Caco-2 (cell line): ENCODE results near the gene TMPRSS4. TPM values are rescaled to one million over a fixed set of nuclear protein-coding genes. Genes with fewer than 3 reads are reported as not detected.
A peak's percentile ranks its signal among the peaks of the same experiment; 100 is the strongest.

Experiments used
- BruUV-seq: library from RNA; stranded (reverse); fragments of 400-500 nt; replicated peaks from 2 replicates; lab custom pipeline; 2021; lab: Mats Ljungman, UMichigan
- CTCF ChIA-PET: fragments of 300-600 bp; sonication (Branson Sonifier 250); formaldehyde crosslinking; loops from one replicate; lab custom pipeline; 2022; ENCODE audit warnings: antibody characterized with exemption; lab: Charles Lee
- POLR2A ChIA-PET: fragments of 300-600 bp; sonication (Branson Sonifier 250); formaldehyde crosslinking; loops from one replicate; lab custom pipeline; 2022; ENCODE audit warnings: antibody characterized with exemption; lab: Charles Lee
- DNase-seq, 2 experiments: peaks; one replicate each; pipeline versions ENCODE4 v3.0.0 to v3.0.0-alpha.2; 2020 to 2022
- H3K27me3 ChIP-seq: replicated peaks from 2 replicates; pipeline ENCODE4 v1.6.0; 2011; ENCODE audit warnings: low read length; ENCODE audit not compliant: control insufficient read depth, insufficient read depth
- H3K36me3 ChIP-seq: 2 replicates; pipeline ENCODE4 v1.5.1; 2011; ENCODE audit warnings: low read length; ENCODE audit not compliant: control insufficient read depth, insufficient read depth
- H3K4me1 ChIP-seq: fragments of 250-450 bp; sonication (Bioruptor Pico); 2 replicates; pipeline ENCODE4 v1.5.1; 2020; ENCODE audit warnings: mild to moderate bottlenecking
- H3K4me3 ChIP-seq: 2 replicates; pipeline ENCODE4 v1.5.1; 2011; ENCODE audit warnings: low read depth, mild to moderate bottlenecking, control low read depth, low read length
- H3K9me3 ChIP-seq: fragments of 250-450 bp; sonication (Bioruptor Pico); 2 replicates; pipeline ENCODE4 v1.5.1; 2020; ENCODE audit warnings: mild to moderate bottlenecking, moderate library complexity
- H3K27ac Mint-ChIP-seq: one replicate; pipeline ENCODE4 v1.8.0; 2022; ENCODE audit warnings: mixed read lengths; ENCODE audit not compliant: unreplicated experiment
- H3K27me3 Mint-ChIP-seq: one replicate; pipeline ENCODE4 v1.8.0; 2022; ENCODE audit warnings: mixed read lengths; ENCODE audit not compliant: insufficient read depth, unreplicated experiment
- H3K36me3 Mint-ChIP-seq: one replicate; pipeline ENCODE4 v1.8.0; 2022; ENCODE audit warnings: mild to moderate bottlenecking, mixed read lengths; ENCODE audit not compliant: insufficient read depth, unreplicated experiment
- H3K4me1 Mint-ChIP-seq: one replicate; pipeline ENCODE4 v1.8.0; 2022; ENCODE audit warnings: low read depth, mixed read lengths; ENCODE audit not compliant: unreplicated experiment
- H3K4me3 Mint-ChIP-seq: one replicate; pipeline ENCODE4 v1.8.0; 2022; ENCODE audit warnings: mild to moderate bottlenecking, moderate library complexity, mixed read lengths; ENCODE audit not compliant: unreplicated experiment
- H3K9me3 Mint-ChIP-seq: one replicate; pipeline ENCODE4 v1.8.0; 2022; ENCODE audit warnings: mixed read lengths; ENCODE audit not compliant: unreplicated experiment
- intact Hi-C: fragments of 100-400 bp; cut with micrococcal nuclease; formaldehyde crosslinking; loops from one replicate; pipeline ENCODE4 v1.10.0; 2022; ENCODE audit not compliant: unreplicated experiment
- total RNA-seq: library from RNA; stranded (reverse); gene quantifications from 2 replicates; pipeline ENCODE4 v1.2.3, GENCODE V29; 2022
- TF ChIP-seq, protein P1 (sequence below), 2 experiments: fragments of 200-600 bp in 1 of 2; IDR thresholded peaks; 1 replicate in 1 of 2; 2 replicates in 1 of 2; pipeline versions ENCODE4 v1.5.1 to v1.8.0; 2011 to 2022; ENCODE audit warnings: antibody characterized with exemption in 1 of 2, control low read depth in 1 of 2, inconsistent platforms in 1 of 2, low read depth in 1 of 2, low read length in 1 of 2, mild to moderate bottlenecking in 1 of 2, moderate library complexity in 1 of 2; ENCODE audit not compliant: insufficient read depth in 1 of 2, severe bottlenecking in 1 of 2, unreplicated experiment in 1 of 2

The TMPRSS4 gene
- total RNA-seq, 1 experiment from 2014 or later, result 86.4 TPM

- intact Hi-C loops, result no loop called here
- Histone ChIP-seq H3K9me3 (peaks cover 22% of the 10 kb centered on the region), H3K4me3 (no peak overlapping the region), H3K36me3 (peaks cover 8% of the 10 kb centered on the region), H3K4me1 (peaks cover 49% of the 10 kb centered on the region), H3K27me3 (no peaks in the 10 kb centered on the region)
- TF ChIP-seq, protein P1, sequence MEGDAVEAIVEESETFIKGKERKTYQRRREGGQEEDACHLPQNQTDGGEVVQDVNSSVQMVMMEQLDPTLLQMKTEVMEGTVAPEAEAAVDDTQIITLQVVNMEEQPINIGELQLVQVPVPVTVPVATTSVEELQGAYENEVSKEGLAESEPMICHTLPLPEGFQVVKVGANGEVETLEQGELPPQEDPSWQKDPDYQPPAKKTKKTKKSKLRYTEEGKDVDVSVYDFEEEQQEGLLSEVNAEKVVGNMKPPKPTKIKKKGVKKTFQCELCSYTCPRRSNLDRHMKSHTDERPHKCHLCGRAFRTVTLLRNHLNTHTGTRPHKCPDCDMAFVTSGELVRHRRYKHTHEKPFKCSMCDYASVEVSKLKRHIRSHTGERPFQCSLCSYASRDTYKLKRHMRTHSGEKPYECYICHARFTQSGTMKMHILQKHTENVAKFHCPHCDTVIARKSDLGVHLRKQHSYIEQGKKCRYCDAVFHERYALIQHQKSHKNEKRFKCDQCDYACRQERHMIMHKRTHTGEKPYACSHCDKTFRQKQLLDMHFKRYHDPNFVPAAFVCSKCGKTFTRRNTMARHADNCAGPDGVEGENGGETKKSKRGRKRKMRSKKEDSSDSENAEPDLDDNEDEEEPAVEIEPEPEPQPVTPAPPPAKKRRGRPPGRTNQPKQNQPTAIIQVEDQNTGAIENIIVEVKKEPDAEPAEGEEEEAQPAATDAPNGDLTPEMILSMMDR (IDR thresholded peaks at IDR 0.05; ENCODE audit: insufficient read depth in 1 of 2, low read depth in 1 of 2, low read length in 1 of 2, severe bottlenecking in 1 of 2, unreplicated experiment in 1 of 2), result no peak
- BruUV-seq, result no TSS peak
- Mint-ChIP-seq H3K4me1 (peaks cover 32% of the 10 kb centered on the region), H3K9me3 (peaks cover 12% of the 10 kb centered on the region), H3K27ac (no peak overlapping the region), H3K36me3 (peaks cover 14% of the 10 kb centered on the region), H3K27me3 (no peaks in the 10 kb centered on the region), H3K4me3 (no peak overlapping the region)
- ChIA-PET POLR2A (interaction anchor here (0.6 kb wide), 1 partner anchor 11 kb away, joined by 4 read pairs; no protein-coding TSS in a partner anchor), CTCF (interaction anchor here (0.6 to 0.8 kb wide), 2 partner anchors 144 to 480 kb away, joined by 3 to 4 read pairs; no protein-coding TSS in a partner anchor)
- DNase-seq, result no peak
Observed at GRCh38 chr11:118090545-118091162, 13.8 kb downstream of the TMPRSS4 start.

- no TSS peak for BruUV-seq
- POLR2A ChIA-PET, result interaction anchor here (0.5 kb wide), 1 partner anchor 48 kb away, joined by 3 read pairs; no protein-coding TSS in a partner anchor
- no peak overlapping the region for H3K4me3 ChIP-seq
- no peaks in the 10 kb centered on the region for H3K27me3 ChIP-seq
- TF ChIP-seq, protein P1 (IDR thresholded peaks at IDR 0.05; ENCODE audit: insufficient read depth in 1 of 2, low read depth in 1 of 2, low read length in 1 of 2, severe bottlenecking in 1 of 2, unreplicated experiment in 1 of 2), result no peak
- H3K4me1 ChIP-seq, result peaks cover 59% of the 10 kb centered on the region
- Mint-ChIP-seq H3K9me3 (peaks cover 12% of the 10 kb centered on the region), H3K36me3 (peaks cover 14% of the 10 kb centered on the region), H3K27ac (peak overlapping the region; percentile 7), H3K27me3 (no peaks in the 10 kb centered on the region), H3K4me3 (no peak overlapping the region), H3K4me1 (peaks cover 42% of the 10 kb centered on the region)
- no peak for DNase-seq
- H3K36me3 ChIP-seq, result 0 out of 2 replicates have a peak, but pooled peaks cover 2% of the 10 kb centered on the region
- CTCF ChIA-PET, result no interaction called here
- H3K9me3 ChIP-seq, result peaks cover 16% of the 10 kb centered on the region; the same call in 1 of the 2 replicates
- intact Hi-C loops, result no loop called here
Observed at GRCh38 chr11:118091690-118092089, 14.8 kb downstream of the TMPRSS4 start.

- Histone ChIP-seq H3K4me1 (peaks cover 60% of the 10 kb centered on the region), H3K27me3 (no peaks in the 10 kb centered on the region), H3K4me3 (no peak overlapping the region), H3K9me3 (peaks cover 2% of the 10 kb centered on the region; the same call in 1 of the 2 replicates), H3K36me3 (peaks cover 4% of the 10 kb centered on the region; the same call in 1 of the 2 replicates)
- DNase-seq, result peak; percentile 52 to 68
- intact Hi-C loops, result no loop called here
- ChIA-PET POLR2A (no interaction called here), CTCF (no interaction called here)
- H3K4me1 Mint-ChIP-seq, result peaks cover 53% of the 10 kb centered on the region
- no peaks in the 10 kb centered on the region for H3K9me3 Mint-ChIP-seq
- TF ChIP-seq, protein P1 (IDR thresholded peaks at IDR 0.05; ENCODE audit: insufficient read depth in 1 of 2, low read depth in 1 of 2, low read length in 1 of 2, severe bottlenecking in 1 of 2, unreplicated experiment in 1 of 2), result no peak
- no TSS peak for BruUV-seq
- no peak overlapping the region for H3K4me3 Mint-ChIP-seq
- H3K27ac Mint-ChIP-seq, result no peak overlapping the region
- peaks cover 14% of the 10 kb centered on the region for H3K36me3 Mint-ChIP-seq
- no peaks in the 10 kb centered on the region for H3K27me3 Mint-ChIP-seq
Observed at GRCh38 chr11:118092907-118093571, 16.2 kb downstream of the TMPRSS4 start.
